ENCODE measurements around the gene DUS1L.

Gene DUS1L

DNA sequence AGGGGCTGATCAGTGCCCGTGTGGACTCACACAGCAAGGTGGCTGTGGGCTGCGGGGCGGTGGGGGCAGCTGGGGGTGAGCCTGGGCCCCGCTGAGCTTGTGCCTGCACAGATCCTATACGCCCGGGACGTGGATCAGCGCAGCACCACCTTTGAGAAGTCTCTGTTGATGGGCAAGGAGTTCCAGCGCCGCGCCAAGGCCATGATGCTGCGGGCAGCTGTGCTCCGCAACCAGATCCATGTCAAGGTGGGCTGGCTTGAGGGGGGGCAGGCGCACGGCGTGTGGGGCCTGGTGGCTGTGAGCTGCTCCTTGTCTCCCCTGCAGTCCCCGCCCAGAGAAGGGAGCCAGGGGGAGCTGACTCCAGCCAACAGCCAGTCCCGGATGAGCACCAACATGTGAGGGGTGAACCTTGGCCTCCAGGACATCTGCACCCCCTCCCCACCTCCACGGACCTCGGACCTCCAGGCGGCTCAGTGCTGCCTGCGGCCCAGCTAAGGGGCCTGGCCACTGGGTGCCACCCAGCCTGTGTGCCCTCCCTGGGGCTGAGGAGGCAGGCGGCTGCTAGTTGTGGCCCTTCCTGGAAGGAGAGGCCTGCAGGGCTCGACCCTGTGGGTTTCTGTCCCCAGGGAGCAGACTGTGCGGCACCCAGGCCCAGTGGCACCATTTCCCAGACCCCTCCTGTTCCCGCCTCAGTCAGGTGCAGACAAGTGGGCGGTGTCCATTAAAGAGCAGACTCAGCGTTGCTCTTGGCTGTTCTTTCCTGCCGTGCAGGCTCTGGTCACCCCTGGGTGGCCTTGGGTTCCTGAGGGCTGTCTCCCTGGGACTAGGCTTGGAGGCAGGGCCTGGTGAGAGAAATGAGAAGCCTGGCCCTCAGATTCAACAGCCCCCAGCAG lies 8.6 kb downstream of the DUS1L start:
- Histone ChIP-seq H4K20me1 (ENCODE audit: insufficient read depth, low read length) (peaks cover 7% of the 10 kb centered on the region; the same call in 1 of the 2 replicates), H3K9me3 (ENCODE audit: insufficient read depth, low read length) (no peaks in the 10 kb centered on the region), H3K36me3 (replicated peaks; ENCODE audit: low read depth, low read length) (peaks cover 29% of the 10 kb centered on the region), H3K79me2 (ENCODE audit: low read length) (peaks cover 15% of the 10 kb centered on the region), H3K4me2 (ENCODE audit: low read length) (no peak overlapping the region), H3K4me3 (ENCODE audit: low read length) (no peak overlapping the region), H3K27ac (ENCODE audit: low read length) (no peak overlapping the region), H3K27me3 (ENCODE audit: low read depth, low read length) (no peaks in the 10 kb centered on the region), H3K4me1 (ENCODE audit: low read length) (peaks cover 8% of the 10 kb centered on the region), H3K9ac (ENCODE audit: low read length) (no peak overlapping the region), H2AFZ (ENCODE audit: low read depth, low read length) (no peak overlapping the region)
- no peak for TF ChIP-seq EZH2phosphoT487 (IDR thresholded peaks at IDR 0.05; ENCODE audit: low read depth)
- TF ChIP-seq, protein P1, sequence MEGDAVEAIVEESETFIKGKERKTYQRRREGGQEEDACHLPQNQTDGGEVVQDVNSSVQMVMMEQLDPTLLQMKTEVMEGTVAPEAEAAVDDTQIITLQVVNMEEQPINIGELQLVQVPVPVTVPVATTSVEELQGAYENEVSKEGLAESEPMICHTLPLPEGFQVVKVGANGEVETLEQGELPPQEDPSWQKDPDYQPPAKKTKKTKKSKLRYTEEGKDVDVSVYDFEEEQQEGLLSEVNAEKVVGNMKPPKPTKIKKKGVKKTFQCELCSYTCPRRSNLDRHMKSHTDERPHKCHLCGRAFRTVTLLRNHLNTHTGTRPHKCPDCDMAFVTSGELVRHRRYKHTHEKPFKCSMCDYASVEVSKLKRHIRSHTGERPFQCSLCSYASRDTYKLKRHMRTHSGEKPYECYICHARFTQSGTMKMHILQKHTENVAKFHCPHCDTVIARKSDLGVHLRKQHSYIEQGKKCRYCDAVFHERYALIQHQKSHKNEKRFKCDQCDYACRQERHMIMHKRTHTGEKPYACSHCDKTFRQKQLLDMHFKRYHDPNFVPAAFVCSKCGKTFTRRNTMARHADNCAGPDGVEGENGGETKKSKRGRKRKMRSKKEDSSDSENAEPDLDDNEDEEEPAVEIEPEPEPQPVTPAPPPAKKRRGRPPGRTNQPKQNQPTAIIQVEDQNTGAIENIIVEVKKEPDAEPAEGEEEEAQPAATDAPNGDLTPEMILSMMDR (IDR thresholded peaks at IDR 0.05; ENCODE audit: low read depth, low read length) = no peak

DNA sequence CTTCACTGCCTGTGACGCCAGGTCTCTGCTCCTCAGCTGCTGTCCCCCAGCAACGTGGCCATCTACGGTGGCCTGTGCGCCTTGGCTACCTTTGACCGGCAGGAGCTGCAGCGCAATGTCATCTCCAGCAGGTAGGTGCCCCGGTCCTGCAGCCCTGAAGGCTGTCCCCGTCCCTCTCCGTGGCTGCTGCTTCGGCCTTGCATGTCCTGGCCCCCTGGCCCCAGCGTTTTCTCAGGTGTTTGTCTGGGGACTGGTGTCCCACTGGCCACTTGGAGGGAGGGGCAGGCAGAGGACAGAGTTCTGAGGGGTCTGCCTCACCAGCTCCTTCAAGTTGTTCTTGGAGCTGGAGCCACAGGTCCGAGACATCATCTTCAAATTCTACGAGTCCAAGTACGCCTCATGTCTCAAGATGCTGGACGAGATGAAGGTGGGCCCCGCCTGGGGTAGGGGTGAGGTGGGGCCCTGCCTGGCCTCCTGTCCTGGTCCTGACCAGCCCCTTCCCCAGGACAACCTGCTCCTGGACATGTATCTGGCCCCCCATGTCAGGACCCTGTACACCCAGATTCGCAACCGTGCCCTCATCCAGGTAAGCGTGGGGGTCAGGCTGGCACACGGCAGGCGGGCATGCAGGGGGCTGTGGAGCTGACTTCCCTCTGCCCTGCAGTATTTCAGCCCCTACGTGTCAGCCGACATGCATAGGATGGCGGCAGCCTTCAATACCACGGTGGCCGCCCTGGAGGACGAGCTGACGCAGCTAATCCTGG lies 9.5 kb downstream of the DUS1L start:
- Histone ChIP-seq H3K79me2 (ENCODE audit: low read length) (peaks cover 18% of the 10 kb centered on the region), H3K4me1 (ENCODE audit: low read length) (peaks cover 8% of the 10 kb centered on the region), H3K9me3 (ENCODE audit: insufficient read depth, low read length) (no peaks in the 10 kb centered on the region), H3K4me2 (ENCODE audit: low read length) (no peak overlapping the region), H4K20me1 (ENCODE audit: insufficient read depth, low read length) (peaks cover 7% of the 10 kb centered on the region; the same call in 1 of the 2 replicates), H3K27me3 (ENCODE audit: low read depth, low read length) (no peaks in the 10 kb centered on the region), H3K27ac (ENCODE audit: low read length) (no peak overlapping the region), H2AFZ (ENCODE audit: low read depth, low read length) (no peak overlapping the region), H3K4me3 (ENCODE audit: low read length) (no peak overlapping the region), H3K36me3 (replicated peaks; ENCODE audit: low read depth, low read length) (peaks cover 26% of the 10 kb centered on the region), H3K9ac (ENCODE audit: low read length) (no peak overlapping the region)
- no peak for TF ChIP-seq EZH2phosphoT487 (IDR thresholded peaks at IDR 0.05; ENCODE audit: low read depth)
- TF ChIP-seq, protein P1 (IDR thresholded peaks at IDR 0.05; ENCODE audit: low read depth, low read length) = no peak

DNA sequence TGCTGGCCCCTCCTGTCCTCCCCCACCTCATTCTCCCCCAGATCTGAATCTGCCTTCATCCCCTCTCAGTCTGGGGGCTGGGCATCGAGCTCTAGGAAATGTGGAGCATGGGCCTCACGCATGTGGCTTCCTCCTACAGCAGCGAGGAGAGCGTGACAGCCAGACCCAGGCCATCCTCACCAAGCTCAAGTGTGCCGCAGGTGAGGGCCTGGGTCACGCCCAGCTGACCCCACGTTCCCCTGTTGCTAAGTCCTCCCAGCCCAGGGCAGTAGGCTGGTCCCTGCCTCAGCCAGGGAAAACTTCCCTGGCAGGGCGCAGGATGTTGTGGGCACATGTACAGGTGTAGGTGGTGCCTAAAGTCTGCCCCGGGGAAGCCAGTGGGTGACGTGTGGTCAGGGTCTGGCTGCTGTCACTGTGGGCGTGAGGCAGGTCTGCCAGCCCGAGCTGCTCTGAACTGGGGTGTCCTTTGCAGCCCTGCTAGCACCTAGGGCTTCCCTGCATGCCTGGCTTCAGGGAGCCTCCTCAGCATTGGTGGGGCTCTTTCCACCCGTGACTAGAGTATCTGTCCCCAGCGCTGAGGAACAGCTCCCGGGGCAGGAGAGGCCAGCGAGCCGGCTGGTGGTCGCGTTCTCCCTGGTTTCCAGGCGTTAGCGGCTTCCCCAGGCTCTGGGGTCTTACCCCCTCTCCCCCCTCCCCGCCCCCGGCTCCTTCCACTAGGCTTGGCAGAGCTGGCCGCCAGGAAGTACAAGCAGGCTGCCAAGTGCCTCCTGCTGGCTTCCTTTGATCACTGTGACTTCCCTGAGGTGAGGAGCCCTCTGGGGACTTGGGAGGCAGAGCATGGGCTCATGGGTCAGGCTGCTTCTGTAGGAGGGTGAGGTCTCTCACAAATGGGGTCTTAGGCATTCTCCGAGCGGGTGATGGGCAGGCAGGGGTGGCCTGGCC lies 10.3 kb downstream of the DUS1L start:
- H3K36me3 ChIP-seq (replicated peaks; ENCODE audit: low read depth, low read length) = peaks cover 22% of the 10 kb centered on the region

More for the DNA sequence above, 10.3 kb downstream of the DUS1L start:
- Histone ChIP-seq H3K4me2 (ENCODE audit: low read length) (no peak overlapping the region), H3K9me3 (ENCODE audit: insufficient read depth, low read length) (no peaks in the 10 kb centered on the region), H3K4me3 (ENCODE audit: low read length) (no peak overlapping the region), H4K20me1 (ENCODE audit: insufficient read depth, low read length) (peaks cover 7% of the 10 kb centered on the region; the same call in 1 of the 2 replicates), H3K79me2 (ENCODE audit: low read length) (peaks cover 18% of the 10 kb centered on the region), H3K4me1 (ENCODE audit: low read length) (peaks cover 13% of the 10 kb centered on the region), H3K27me3 (ENCODE audit: low read depth, low read length) (no peaks in the 10 kb centered on the region), H2AFZ (ENCODE audit: low read depth, low read length) (no peak overlapping the region), H3K9ac (ENCODE audit: low read length) (no peak overlapping the region), H3K27ac (ENCODE audit: low read length) (no peak overlapping the region)
- TF ChIP-seq, protein P1 (IDR thresholded peaks at IDR 0.05; ENCODE audit: low read depth, low read length) = no peak
- no peak for TF ChIP-seq EZH2phosphoT487 (IDR thresholded peaks at IDR 0.05; ENCODE audit: low read depth)
